Measurements from ENCODE around the gene MTX1. TPM values are rescaled to one million over a fixed set of nuclear protein-coding genes. Genes with fewer than 3 reads are reported as not detected.

The MTX1 gene
- polyA plus RNA-seq, 4 donors = 40.0 to 72.2 (median 49.4) TPM

- Histone ChIP-seq H3K4me1 (ENCODE audit: control insufficient read depth in 3 of 3, insufficient read depth in 2 of 3, low read depth in 1 of 3, low read length in 2 of 3) (peaks cover 3 to 13% (median 4%) of the 10 kb centered on the region in 3 donors), H3K27me3 (ENCODE audit: control insufficient read depth in 3 of 3, insufficient read depth in 3 of 3, low read length in 3 of 3) (peaks cover 0 to 24% (median 2%) of the 10 kb centered on the region in 3 donors), H3K9me3 (ENCODE audit: control insufficient read depth in 2 of 2, insufficient read depth in 1 of 2, low read depth in 1 of 2, low read length in 1 of 2) (no peaks in the 10 kb centered on the region), H3K36me3 (ENCODE audit: control insufficient read depth in 3 of 3, insufficient read depth in 2 of 3, low read depth in 1 of 3, low read length in 3 of 3) (peaks cover 0 to 5% (median 0%) of the 10 kb centered on the region in 3 donors), H3K4me3 (ENCODE audit: low read depth in 1 of 3, low read length in 3 of 3) (no peak overlapping the region), H3K27ac (ENCODE audit: low read depth in 1 of 3, low read length in 2 of 3) (no peak overlapping the region)
- DNase-seq = peak; percentile 83 to 94
- WGBS, 3 donors = 54 to 62% (median 61%) methylated on average over 8 of the region's 8 CpGs
- no peak for FAIRE-seq
Observed at GRCh38 chr1:155176544-155177071, 31.9 kb upstream of the MTX1 start.

GRCh38 chr1:155177192-155177917, 31.1 kb upstream of the MTX1 start:
- DNase-seq (no peak), FAIRE-seq (no peak)
- Histone ChIP-seq H3K4me3 (ENCODE audit: low read depth in 1 of 3, low read length in 3 of 3) (no peak overlapping the region), H3K9me3 (ENCODE audit: control insufficient read depth in 2 of 2, insufficient read depth in 1 of 2, low read depth in 1 of 2, low read length in 1 of 2) (no peaks in the 10 kb centered on the region), H3K27me3 (ENCODE audit: control insufficient read depth in 3 of 3, insufficient read depth in 3 of 3, low read length in 3 of 3) (peaks cover 0 to 24% (median 2%) of the 10 kb centered on the region in 3 donors), H3K36me3 (ENCODE audit: control insufficient read depth in 3 of 3, insufficient read depth in 2 of 3, low read depth in 1 of 3, low read length in 3 of 3) (peaks cover 0 to 5% (median 0%) of the 10 kb centered on the region in 3 donors), H3K4me1 (ENCODE audit: control insufficient read depth in 3 of 3, insufficient read depth in 2 of 3, low read depth in 1 of 3, low read length in 2 of 3) (peaks cover 3 to 8% (median 4%) of the 10 kb centered on the region in 3 donors), H3K27ac (ENCODE audit: low read depth in 1 of 3, low read length in 2 of 3) (no peak overlapping the region)
- 62 to 81% (median 64%) methylated on average over 11 of the region's 11 CpGs for WGBS, 3 donors

- Histone ChIP-seq H3K27me3 (ENCODE audit: control insufficient read depth in 3 of 3, insufficient read depth in 3 of 3, low read length in 3 of 3) (peaks cover 0 to 24% (median 2%) of the 10 kb centered on the region in 3 donors), H3K27ac (ENCODE audit: low read depth in 1 of 3, low read length in 2 of 3) (no peak overlapping the region), H3K4me1 (ENCODE audit: control insufficient read depth in 3 of 3, insufficient read depth in 2 of 3, low read depth in 1 of 3, low read length in 2 of 3) (peaks cover 3 to 6% (median 4%) of the 10 kb centered on the region in 3 donors), H3K36me3 (ENCODE audit: control insufficient read depth in 3 of 3, insufficient read depth in 2 of 3, low read depth in 1 of 3, low read length in 3 of 3) (peaks cover 0 to 5% (median 0%) of the 10 kb centered on the region in 3 donors), H3K4me3 (ENCODE audit: low read depth in 1 of 3, low read length in 3 of 3) (no peak overlapping the region), H3K9me3 (ENCODE audit: control insufficient read depth in 2 of 2, insufficient read depth in 1 of 2, low read depth in 1 of 2, low read length in 1 of 2) (no peaks in the 10 kb centered on the region)
- FAIRE-seq = no peak
- no peak for DNase-seq
- 96 to 99% (median 97%) methylated on average over 9 of the region's 9 CpGs for WGBS, 3 donors
Observed at GRCh38 chr1:155177918-155178281, 30.6 kb upstream of the MTX1 start.

GRCh38 chr1:155178441-155179111, 29.9 kb upstream of the MTX1 start:
- WGBS, 3 donors = 66 to 82% (median 74%) methylated on average over 23 to 30 of the region's 30 CpGs
- DNase-seq (no peak), FAIRE-seq (no peak)
- Histone ChIP-seq H3K4me1 (ENCODE audit: control insufficient read depth in 3 of 3, insufficient read depth in 2 of 3, low read depth in 1 of 3, low read length in 2 of 3) (peaks cover 3 to 6% (median 4%) of the 10 kb centered on the region in 3 donors), H3K9me3 (ENCODE audit: control insufficient read depth in 2 of 2, insufficient read depth in 1 of 2, low read depth in 1 of 2, low read length in 1 of 2) (no peaks in the 10 kb centered on the region), H3K36me3 (ENCODE audit: control insufficient read depth in 3 of 3, insufficient read depth in 2 of 3, low read depth in 1 of 3, low read length in 3 of 3) (peaks cover 0 to 5% (median 0%) of the 10 kb centered on the region in 3 donors), H3K27ac (ENCODE audit: low read depth in 1 of 3, low read length in 2 of 3) (no peak overlapping the region), H3K4me3 (ENCODE audit: low read depth in 1 of 3, low read length in 3 of 3) (no peak overlapping the region), H3K27me3 (ENCODE audit: control insufficient read depth in 3 of 3, insufficient read depth in 3 of 3, low read length in 3 of 3) (peaks cover 0 to 20% (median 2%) of the 10 kb centered on the region in 3 donors)

- 47 to 89% (median 70%) methylated on average over 30 to 31 of the region's 31 CpGs for WGBS, 3 donors
- no peak overlapping the region for H3K4me3 ChIP-seq (ENCODE audit: low read depth in 1 of 3, low read length in 3 of 3)
- no peaks in the 10 kb centered on the region for H3K9me3 ChIP-seq (ENCODE audit: control insufficient read depth in 2 of 2, insufficient read depth in 1 of 2, low read depth in 1 of 2, low read length in 1 of 2)
- H3K27ac ChIP-seq (ENCODE audit: low read depth in 1 of 3, low read length in 2 of 3) = no peak overlapping the region
- DNase-seq = no peak
- peaks cover 3 to 6% (median 4%) of the 10 kb centered on the region in 3 donors for H3K4me1 ChIP-seq (ENCODE audit: control insufficient read depth in 3 of 3, insufficient read depth in 2 of 3, low read depth in 1 of 3, low read length in 2 of 3)
- H3K27me3 ChIP-seq (ENCODE audit: control insufficient read depth in 3 of 3, insufficient read depth in 3 of 3, low read length in 3 of 3) = peaks cover 0 to 12% (median 0%) of the 10 kb centered on the region in 3 donors
- no peak for FAIRE-seq
- H3K36me3 ChIP-seq (ENCODE audit: control insufficient read depth in 3 of 3, insufficient read depth in 2 of 3, low read depth in 1 of 3, low read length in 3 of 3) = peaks cover 0 to 5% (median 0%) of the 10 kb centered on the region in 3 donors
Observed at GRCh38 chr1:155179112-155180031, 29.1 kb upstream of the MTX1 start.

GRCh38 chr1:155181371-155182051, 27.0 kb upstream of the MTX1 start:
- FAIRE-seq = no peak
- Histone ChIP-seq H3K27ac (ENCODE audit: low read depth in 1 of 3, low read length in 2 of 3) (no peak overlapping the region), H3K27me3 (ENCODE audit: control insufficient read depth in 3 of 3, insufficient read depth in 3 of 3, low read length in 3 of 3) (no peaks in the 10 kb centered on the region), H3K9me3 (ENCODE audit: control insufficient read depth in 2 of 2, insufficient read depth in 1 of 2, low read depth in 1 of 2, low read length in 1 of 2) (no peaks in the 10 kb centered on the region), H3K36me3 (ENCODE audit: control insufficient read depth in 3 of 3, insufficient read depth in 2 of 3, low read depth in 1 of 3, low read length in 3 of 3) (peaks cover 0 to 10% (median 0%) of the 10 kb centered on the region in 3 donors), H3K4me1 (ENCODE audit: control insufficient read depth in 3 of 3, insufficient read depth in 2 of 3, low read depth in 1 of 3, low read length in 2 of 3) (peaks cover 4 to 20% (median 8%) of the 10 kb centered on the region in 3 donors), H3K4me3 (ENCODE audit: low read depth in 1 of 3, low read length in 3 of 3) (no peak overlapping the region)
- DNase-seq = no peak
- 87 to 94% (median 93%) methylated on average over 18 of the region's 18 CpGs for WGBS, 3 donors

GRCh38 chr1:155182052-155182550, 26.4 kb upstream of the MTX1 start:
- 89 to 91% (median 91%) methylated on average over 6 to 7 of the region's 7 CpGs for WGBS, 3 donors
- H3K27ac ChIP-seq (ENCODE audit: low read depth in 1 of 3, low read length in 2 of 3) = no peak overlapping the region
- H3K4me3 ChIP-seq (ENCODE audit: low read depth in 1 of 3, low read length in 3 of 3) = no peak overlapping the region
- no peaks in the 10 kb centered on the region for H3K9me3 ChIP-seq (ENCODE audit: control insufficient read depth in 2 of 2, insufficient read depth in 1 of 2, low read depth in 1 of 2, low read length in 1 of 2)
- H3K27me3 ChIP-seq (ENCODE audit: control insufficient read depth in 3 of 3, insufficient read depth in 3 of 3, low read length in 3 of 3) = no peaks in the 10 kb centered on the region
- FAIRE-seq (no peak), DNase-seq (no peak)
- H3K4me1 ChIP-seq (ENCODE audit: control insufficient read depth in 3 of 3, insufficient read depth in 2 of 3, low read depth in 1 of 3, low read length in 2 of 3) = peaks cover 4 to 20% (median 8%) of the 10 kb centered on the region in 3 donors
- peaks cover 0 to 10% (median 0%) of the 10 kb centered on the region in 3 donors for H3K36me3 ChIP-seq (ENCODE audit: control insufficient read depth in 3 of 3, insufficient read depth in 2 of 3, low read depth in 1 of 3, low read length in 3 of 3)

All from small intestine (tissue), 7 donors.